HG02852 (cell line): Measurements from ENCODE around the gene RCSD1.
"Not testable (repeated sequence)": the region's sequence is repeated elsewhere in the genome, so short reads cannot be mapped to it uniquely, and the experiment has no call there.

Source experiments
- ATAC-seq: cut with Tn5 transposase; IDR thresholded peaks from one replicate; pipeline ENCODE4 v1.9.1; 2021; ENCODE audit warnings: mild to moderate bottlenecking, moderate library complexity; ENCODE audit not compliant: unreplicated experiment

Gene RCSD1

GRCh38 chr1:167629681-167630567, at the start of gene RCSD1:
Gene RCSD1 (plus strand): TSS chr1:167630232. CDS start chr1:167630424, 192 bp downstream.
- ATAC-seq = no peak

DNA sequence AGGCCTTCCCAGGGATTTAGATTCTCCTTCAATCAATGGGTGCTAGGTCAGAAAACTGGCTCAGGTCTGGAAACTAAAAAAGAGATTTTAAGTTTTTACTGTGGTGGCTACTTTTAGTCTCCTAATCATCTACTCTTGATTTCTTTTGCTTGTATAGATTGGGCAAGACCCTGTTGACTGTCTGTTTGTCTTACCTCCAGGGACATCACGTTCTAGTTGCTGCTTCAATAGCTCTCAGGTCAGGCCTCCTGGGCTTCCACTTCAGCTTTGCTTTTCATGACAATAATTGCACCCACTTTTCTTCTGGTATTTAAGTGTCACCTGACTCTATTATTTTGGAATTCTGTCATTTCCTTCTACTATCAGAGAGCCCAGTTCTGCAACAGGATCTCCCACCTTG, 48.0 kb upstream of the RCSD1 start:
- no peak for ATAC-seq

- ATAC-seq = no peak
Measured at GRCh38 chr1:167582722-167583121, 47.3 kb upstream of the RCSD1 start.

DNA sequence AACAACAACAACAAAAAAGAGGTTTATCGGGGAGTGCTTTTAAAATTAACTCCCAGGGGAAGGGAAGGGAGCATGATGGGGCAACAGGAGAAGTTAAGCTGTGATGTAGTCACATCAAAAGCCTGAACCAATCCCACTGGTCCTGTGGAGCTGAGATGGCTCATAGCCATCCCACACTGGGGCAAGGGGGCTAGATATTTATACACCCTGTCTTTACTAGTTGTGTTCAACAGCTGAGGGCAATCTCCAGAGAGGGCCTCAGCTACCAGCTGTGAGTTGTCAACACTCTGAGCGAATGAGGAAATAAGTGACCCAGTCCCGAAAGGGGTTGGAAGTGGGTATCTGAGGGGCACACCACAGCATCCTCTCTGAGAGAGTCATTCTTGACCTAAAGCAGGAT, 45.5 kb upstream of the RCSD1 start:
- ATAC-seq = no peak

GRCh38 chr1:167587342-167587741, 42.7 kb upstream of the RCSD1 start:
- no peak for ATAC-seq

GRCh38 chr1:167587872-167588271, 42.2 kb upstream of the RCSD1 start:
- ATAC-seq = no peak

- ATAC-seq = no peak
Measured at GRCh38 chr1:167588361-167588760, 41.7 kb upstream of the RCSD1 start.

DNA sequence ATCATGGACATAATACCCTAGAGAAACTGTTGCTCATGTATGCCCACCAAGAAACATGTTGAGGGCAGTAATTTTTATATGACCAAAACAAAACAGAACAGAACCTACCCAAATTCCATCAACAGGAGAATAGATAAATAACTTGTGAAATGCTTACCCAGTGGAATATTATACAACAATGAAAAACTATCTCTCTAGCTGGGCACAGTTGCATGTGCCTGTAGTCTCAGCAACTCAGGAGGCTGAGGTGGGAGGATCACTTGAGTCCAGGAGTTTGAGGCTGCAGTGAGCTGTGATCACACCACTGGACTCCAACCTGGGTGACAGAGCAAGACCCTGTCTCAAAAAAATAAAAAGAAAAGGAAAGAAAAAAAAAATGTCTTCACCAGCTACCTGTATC, 37.6 kb upstream of the RCSD1 start:
- no peak for ATAC-seq

DNA sequence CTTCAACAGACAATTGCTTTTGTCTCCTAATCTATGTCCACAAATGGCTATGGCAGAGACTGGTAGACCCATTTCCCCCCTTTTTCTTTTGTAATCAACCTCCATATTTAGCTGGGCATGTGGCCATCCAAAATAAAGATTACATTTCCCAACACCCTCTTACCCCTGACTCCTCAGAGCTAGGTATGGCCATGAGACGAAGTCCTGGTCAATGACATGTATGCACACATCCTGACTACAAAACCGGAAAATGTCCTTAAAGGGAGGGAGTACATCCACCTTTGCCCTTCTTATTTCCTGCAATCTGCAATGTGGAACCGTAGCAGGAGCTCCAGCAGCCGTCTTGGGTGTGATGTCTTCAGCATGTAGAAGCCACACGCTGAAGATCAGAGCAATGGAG, 36.2 kb upstream of the RCSD1 start:
- ATAC-seq = no peak

- no peak for ATAC-seq
Measured at GRCh38 chr1:167594822-167595221, 35.2 kb upstream of the RCSD1 start.

DNA sequence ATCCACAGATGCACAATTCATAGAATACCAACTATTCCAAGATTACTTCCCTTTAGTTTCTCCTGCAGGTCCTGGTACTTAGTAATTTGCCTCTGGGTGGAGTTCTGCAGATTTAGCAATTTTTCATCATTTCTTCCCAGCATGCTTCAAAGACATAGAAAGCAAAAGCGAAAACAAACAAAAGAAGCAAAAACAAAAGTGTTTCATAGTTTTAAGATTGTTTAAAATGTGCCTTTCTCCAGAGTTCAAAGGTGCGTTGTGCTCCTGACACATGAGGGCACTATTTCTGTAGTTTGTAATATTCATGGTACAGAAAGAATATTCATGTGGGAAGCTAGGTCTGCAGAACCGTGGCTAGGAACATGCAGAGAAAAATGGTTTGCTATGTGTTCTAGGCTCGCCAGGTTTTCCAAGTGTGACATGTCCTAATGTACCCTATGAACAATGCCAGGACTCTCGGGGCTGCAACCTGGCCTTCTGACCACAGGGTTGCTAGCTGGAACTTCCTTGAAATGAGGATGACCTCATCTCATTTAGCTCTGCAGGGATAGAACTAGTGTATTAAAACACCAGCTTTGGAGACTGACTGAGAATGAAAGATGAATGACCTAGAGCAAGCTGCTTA, 30.0 kb upstream of the RCSD1 start:
- peak; percentile 62 for ATAC-seq

GRCh38 chr1:167601442-167602383, 28.3 kb upstream of the RCSD1 start:
- ATAC-seq = no peak

- no peak for ATAC-seq
Measured at GRCh38 chr1:167602840-167603239, 27.2 kb upstream of the RCSD1 start.

- ATAC-seq = no peak
Measured at GRCh38 chr1:167605576-167605975, 24.5 kb upstream of the RCSD1 start.

- ATAC-seq = no peak
Measured at GRCh38 chr1:167611983-167612382, 18.0 kb upstream of the RCSD1 start.

- no peak for ATAC-seq
Measured at GRCh38 chr1:167612587-167613385, 17.2 kb upstream of the RCSD1 start.

DNA sequence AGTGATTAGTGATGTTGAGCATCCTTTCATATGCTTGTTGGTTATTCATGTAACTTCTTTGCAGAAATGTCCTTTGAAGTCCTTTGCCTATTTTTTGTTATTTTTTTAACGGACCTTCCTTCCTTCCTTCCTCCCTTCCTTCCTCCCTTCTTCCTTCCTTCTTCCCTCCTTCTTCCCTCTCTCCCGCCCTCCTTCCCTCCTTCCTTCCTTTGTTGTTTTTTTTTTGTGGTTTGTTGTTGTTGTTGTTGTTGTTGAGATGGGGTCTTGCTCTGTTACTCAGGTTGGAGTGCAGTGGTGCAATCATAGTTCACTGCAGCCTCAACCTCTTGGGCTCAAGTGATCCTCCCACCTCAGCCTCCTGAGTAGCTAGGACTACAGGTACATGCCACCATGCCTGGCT, 16.0 kb upstream of the RCSD1 start:
- not testable (repeated sequence) for ATAC-seq

DNA sequence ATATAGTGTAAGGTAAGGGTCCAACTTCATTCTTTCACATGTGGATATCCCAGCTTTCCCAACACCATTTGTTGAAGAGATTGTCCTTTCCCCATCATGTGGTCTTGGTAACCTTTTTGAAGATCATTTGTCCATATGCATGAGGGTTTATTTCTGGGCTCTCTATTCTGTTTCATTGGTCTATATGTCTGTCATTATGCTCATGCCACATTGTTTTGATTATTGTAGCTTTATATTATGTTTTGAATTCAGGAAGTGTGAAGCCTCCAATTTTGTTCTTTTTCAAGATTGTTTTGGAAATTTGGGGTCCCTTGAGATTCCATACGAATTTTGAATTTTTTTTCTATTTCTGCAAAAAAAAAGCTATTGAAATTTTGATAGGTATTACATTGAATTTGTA, 15.2 kb upstream of the RCSD1 start:
- ATAC-seq = no peak

DNA sequence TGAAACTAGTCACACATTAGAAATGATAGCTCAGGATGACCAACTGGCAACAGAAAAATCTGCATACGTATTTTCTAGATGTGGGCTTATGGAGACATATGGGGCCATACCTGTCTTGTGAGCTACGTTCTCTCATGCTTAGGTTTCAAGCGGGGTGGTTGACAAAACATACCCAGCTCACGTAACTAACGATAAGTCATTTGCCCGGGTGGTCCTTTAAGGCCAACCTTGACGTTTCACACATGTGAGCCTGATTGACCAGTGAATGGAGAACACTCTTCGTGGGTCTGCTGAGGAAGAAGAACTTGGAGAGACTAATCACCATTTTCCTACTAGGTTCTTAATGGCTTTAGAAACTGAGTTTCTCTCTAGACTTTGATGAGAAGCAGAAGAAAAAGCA, 13.5 kb upstream of the RCSD1 start:
- ATAC-seq = no peak
